NCI-H526 (cell line): ENCODE data around the gene SP9.

ENCODE experiments used
- DNase-seq, 2 experiments: peaks; one replicate each; lab custom pipeline; 2025; lab: John Stamatoyannopoulos, UW

The SP9 gene

GRCh38 chr2:174333372-174334277 is 1.1 kb upstream of the SP9 start:
- peak; percentile 85 to 90 for DNase-seq

- DNase-seq, result peak; percentile 43 to 49
Observed at GRCh38 chr2:174334278-174334715, 457 bp upstream of the SP9 start.

GRCh38 chr2:174335254-174335987 is 667 bp downstream of the SP9 start:
- peak; percentile 45 to 74 for DNase-seq

- peak; percentile 38 to 77 for DNase-seq
Observed at GRCh38 chr2:174335988-174336500, 1.3 kb downstream of the SP9 start.

DNA sequence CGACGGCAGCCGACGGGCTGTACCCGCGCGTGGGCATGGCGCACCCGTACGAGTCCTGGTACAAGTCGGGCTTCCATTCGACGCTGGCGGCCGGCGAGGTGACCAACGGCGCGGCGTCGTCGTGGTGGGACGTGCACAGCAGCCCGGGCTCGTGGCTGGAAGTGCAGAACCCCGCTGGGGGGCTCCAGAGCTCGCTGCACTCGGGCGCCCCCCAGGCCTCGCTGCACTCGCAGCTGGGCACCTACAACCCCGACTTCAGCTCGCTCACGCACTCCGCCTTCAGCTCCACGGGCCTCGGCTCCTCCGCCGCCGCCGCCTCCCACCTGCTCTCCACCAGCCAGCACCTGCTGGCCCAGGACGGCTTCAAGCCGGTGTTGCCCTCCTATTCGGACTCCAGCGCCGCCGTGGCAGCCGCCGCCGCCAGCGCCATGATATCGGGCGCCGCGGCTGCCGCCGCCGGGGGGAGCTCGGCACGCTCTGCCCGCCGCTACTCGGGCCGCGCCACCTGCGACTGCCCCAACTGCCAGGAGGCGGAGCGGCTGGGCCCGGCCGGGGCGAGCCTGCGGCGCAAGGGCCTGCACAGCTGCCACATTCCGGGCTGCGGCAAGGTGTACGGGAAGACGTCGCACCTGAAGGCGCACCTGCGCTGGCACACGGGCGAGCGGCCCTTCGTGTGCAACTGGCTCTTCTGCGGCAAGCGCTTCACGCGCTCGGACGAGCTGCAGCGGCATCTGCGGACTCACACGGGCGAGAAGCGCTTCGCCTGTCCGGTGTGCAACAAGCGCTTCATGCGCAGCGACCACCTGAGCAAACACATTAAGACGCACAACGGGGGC is 2.0 kb downstream of the SP9 start:
- peak; percentile 56 to 85 for DNase-seq

DNA sequence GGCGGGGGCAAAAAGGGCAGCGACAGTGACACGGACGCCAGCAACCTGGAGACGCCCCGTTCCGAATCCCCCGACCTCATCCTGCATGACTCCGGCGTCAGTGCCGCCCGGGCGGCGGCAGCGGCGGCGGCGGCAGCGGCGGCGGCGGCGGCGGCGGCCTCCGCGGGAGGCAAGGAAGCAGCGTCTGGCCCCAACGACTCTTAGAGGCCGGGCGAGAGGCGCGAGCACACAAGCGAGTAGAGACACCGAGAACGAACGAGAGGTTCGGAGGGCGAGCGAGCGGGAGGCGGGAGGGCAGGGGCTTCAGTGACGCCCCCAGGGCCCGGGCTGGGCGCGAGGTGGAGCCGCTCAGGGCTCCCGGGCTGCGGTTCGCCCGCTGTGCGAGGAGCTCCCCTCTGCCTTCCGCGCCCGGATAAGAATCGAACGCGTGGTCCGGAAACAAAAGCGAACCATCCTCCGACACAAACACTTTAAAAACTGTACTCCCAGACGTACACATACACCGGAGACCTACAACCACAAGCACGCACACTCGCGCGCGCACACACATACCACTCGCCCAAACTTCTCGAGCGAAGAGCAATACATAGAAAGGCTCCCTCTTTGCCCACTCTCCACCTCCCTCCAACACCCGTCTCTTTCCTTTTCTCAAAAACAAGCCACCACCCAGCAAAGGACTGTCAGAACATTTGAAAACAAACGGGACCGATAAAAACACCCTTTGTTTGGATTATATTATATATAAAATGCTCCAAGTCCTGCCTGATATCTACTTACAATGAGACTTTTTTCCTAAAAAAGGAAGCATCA is 2.8 kb downstream of the SP9 start:
- peak in 1 of 2 experiments; percentile 80 for DNase-seq

- no peak for DNase-seq
Observed at GRCh38 chr2:174338147-174338605, 3.4 kb downstream of the SP9 start.

- peak; percentile 50 to 85 for DNase-seq
Observed at GRCh38 chr2:174338671-174339560, 4.2 kb downstream of the SP9 start.

DNA sequence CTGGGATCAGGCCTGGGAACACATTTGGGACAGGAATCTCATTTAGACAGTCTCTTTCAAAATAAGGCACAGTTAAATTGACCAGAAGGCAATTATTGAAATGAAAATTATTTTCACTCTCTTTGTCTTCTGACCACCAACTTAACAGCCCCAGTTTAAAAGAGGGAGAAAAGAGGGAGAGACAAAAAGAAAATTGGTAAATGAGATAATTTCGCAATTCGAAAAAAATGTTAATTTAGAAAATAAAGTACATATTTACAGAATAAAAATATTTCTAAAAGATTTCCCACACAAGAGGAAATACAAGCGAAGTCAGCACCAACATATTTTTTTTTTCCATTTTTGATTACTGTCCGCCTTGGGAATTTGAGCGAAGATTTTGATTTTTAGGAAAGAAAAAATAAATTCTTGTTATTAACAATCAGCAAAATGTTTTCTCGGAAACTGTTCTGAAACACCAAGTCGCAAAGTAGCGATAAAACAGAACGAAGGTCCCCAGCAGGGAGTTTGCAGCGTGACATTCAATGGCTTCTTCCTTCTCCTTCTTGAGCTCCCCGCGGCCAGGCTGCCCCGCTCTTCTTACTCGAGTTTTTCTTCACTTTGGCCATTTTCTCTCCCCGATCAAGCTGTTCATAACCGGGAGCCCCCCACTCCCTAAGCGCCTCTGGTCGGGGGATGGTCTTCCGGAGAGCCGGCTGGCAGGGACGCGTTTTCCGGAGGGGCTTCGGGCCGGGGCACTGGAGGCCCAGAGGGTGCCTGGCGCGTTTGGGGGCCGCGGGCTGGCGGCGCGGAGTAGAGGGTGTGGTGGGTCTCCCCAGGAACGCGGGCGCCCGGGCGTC is 5.0 kb downstream of the SP9 start:
- DNase-seq, result peak in 1 of 2 experiments; percentile 38

- peak in 1 of 2 experiments; percentile 43 for DNase-seq
Observed at GRCh38 chr2:174340400-174341292, 5.9 kb downstream of the SP9 start.

- DNase-seq, result peak; percentile 57 to 86
Observed at GRCh38 chr2:174341293-174341994, 6.7 kb downstream of the SP9 start.

GRCh38 chr2:174341995-174342685 is 7.4 kb downstream of the SP9 start:
- DNase-seq, result peak in 1 of 2 experiments; percentile 55

DNA sequence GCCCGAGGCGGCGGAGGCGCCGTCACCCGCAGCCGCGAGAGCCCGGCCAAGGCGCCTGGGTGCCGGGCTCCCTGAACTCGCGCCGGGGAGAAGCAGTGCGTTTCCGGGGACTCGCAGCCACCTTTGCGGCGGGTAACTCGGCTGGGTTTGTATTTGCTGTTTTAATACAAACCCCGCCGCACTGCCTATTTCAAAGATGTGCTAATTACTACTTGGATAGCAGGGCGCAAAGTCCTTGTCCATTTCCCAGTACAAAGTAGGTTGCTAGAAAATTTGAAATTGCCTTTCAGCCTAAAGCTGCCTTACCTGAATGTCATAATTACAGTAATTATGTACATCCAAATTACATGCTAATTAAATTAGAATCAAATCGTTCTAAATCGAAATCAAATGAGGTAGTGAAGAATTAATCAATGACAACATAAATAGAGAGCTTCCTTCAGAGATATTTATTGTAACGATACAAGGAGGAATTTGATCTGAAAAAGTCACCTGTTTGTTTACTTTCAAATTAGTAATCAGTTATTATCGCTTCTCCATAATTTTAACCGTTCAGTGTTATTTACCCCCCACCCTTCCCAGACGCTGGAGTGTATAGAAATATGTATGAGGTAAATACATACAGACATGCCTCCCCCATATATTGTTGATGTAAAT is 8.1 kb downstream of the SP9 start:
- peak; percentile 18 to 67 for DNase-seq

GRCh38 chr2:174343343-174343622 is 8.5 kb downstream of the SP9 start:
- DNase-seq, result no peak

DNA sequence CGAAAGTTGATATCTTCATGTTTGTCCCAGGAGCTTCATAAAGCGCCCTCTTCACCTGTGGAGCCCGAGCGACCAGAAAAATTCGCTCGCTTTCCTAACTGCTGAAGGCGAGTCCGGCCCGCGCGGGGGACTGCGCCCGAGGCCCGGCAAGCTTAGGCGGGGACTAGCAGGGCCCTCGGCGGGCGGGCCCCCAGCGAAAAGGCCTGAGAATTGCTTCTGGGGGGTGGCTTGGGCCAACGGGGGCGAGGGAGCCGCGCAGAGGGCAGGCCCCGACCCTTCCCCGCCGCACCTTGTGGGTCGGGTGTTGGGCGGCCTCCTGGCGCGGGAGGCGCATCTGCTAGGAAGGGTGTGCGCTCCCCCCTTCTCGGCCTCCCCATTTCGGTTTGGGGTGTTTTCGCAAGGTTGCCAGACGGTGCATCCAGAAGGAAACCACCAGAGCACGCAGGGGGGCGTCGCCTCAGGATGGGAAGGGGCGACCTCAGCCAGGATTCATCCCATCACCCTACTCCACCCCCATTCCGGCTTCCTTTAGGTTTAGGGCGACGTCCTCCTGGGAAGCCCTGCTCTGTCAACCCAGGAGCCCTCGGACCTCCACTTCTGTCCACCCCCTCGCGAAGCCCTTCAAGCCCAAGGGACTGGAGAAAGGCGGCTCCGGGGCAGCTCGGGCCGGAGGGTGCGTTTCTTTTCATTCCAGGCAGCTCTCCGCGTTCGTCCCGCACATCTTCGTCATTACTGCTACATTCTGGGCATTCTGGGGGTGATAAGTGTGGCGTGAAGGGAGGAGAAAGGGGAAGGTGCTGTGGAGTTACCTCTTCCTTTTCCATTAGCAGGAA is 9.1 kb downstream of the SP9 start:
- peak; percentile 12 to 56 for DNase-seq
